SH-SY5Y (cell line): Measurements from ENCODE around the gene DIDO1.

Source experiments
- GATA2 ChIP-seq: IDR thresholded peaks from 2 replicates; pipeline ENCODE4 v1.6.1; 2011; ENCODE audit warnings: mild to moderate bottlenecking, low read depth, low read length
- GATA3 ChIP-seq: IDR thresholded peaks from 2 replicates; pipeline ENCODE4 v1.6.1; 2011; ENCODE audit warnings: low read depth, mild to moderate bottlenecking, low read length, moderate library complexity

DNA sequence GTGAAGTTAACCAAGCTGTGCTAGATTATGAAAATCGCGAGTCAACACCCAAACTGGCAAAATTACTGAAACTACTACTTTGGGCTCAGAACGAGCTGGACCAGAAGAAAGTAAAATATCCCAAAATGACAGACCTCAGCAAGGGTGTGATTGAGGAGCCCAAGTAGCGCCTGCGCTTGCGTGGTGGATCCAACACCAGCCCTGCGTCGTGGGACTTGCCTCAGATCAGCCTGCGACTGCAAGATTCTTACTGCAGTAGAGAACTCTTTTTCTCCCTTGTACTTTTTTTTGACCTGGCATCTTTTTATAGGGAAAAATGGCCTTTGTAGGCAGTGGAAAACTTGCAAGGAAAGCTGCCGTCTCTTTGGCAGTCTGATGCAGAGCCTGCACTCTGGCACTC is 18.4 kb upstream of the DIDO1 start:
- TF ChIP-seq GATA2 (no peak), GATA3 (no peak)
